ENCODE results near the gene SDK1.
"Not testable (repeated sequence)": the region's sequence is repeated elsewhere in the genome, so short reads cannot be mapped to it uniquely, and the experiment has no call there.

The SDK1 gene

DNA sequence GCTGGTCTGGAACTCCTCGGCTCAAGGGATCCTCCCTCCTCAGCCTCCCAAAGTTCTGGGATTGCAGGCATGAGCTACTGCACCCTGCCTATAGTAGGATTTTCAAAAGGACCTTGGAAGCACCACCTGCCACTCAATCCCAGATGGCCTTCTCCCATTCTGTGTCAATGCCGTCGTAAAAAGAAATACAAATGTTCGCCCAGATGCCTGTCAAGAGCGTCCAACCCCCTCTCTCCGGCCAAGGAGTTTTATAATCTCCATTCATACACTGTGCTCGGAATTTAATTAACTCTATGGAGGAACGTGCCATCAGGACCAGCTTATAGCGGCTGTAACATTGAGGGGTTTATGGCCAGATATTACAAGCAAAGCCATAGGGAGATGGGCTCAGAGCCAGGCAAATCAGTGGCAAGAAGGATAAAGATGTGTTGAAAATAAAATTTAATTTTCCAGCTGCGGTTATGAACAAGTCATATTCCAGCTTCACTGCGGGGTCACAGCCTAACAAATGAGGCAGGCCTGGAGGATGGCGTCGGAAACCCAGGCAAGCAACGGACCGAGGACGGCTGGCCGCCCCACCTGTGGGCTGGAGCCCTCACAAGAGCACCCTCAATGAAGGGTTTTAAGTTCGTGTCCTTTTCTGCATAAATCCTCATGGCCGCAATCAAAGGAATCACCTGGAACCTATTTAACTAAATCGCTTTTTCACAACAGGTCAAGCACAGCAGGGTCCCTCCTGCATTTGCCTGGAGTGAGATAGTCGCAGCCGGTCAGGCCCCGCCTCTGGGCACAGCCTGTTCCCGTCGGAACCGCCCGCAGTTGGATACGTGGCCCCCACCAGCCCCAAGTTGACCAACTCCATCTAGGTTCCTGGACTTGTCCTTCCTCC is 1006.5 kb downstream of the SDK1 start:
- FAIRE-seq: no peak

DNA sequence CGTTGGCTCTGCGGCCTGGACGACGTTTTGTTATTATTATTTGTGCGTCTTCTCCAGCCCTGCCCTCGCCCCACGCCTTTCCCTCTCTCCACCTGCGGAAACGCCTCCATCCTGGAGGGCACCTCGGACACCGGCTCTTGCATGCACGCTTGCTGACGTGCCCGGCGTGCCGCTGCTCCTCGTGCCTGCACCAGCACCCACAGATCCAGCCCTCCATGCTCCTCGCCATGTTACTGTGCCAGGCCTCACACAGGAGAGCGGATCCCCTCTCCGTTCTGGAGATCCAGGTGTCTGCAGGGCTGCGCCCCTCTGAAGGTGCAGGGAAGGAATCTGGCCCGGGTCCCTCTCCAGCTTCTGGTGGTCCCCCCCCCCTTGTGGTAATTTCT is 1007.1 kb downstream of the SDK1 start:
- FAIRE-seq: no peak

DNA sequence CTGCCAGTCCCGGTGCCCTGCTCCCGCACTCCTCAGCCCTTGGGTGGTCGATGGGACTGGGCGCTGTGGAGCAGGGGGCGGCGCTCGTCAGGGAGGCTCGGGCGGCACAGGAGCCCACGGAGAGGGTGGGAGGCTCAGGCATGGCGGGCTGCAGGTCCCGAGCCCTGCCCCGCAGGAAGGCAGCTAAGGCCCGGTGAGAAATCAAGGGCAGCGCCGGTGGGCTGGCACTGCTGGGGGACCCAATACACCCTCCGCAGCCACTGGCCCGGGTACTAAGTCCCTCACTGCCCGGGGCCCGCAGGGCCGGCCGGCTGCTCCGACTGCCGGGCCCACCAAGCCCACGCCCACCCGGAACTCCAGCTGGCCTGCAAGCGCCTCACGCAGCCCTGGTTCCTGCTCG is 1012.9 kb downstream of the SDK1 start:
- FAIRE-seq: not testable (repeated sequence)

DNA sequence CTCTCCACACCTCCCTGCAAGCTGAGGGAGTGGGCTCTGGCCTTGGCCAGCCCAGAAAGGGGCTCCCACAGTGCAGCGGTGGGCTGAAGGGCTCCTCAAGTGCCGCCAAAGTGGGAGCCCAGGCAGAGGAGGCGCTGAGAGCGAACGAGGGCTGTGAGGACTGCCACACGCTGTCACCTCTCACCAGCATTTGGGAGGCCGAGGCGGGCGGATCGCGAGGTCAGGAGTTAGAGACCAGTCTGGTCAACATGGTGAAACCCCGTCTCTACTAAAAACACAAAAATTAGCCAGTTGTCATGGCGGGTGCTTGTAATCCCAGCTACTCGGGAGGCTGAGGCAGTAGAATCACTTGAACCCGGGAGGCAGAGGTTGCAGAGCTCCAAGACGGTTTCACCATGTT is 1013.3 kb downstream of the SDK1 start:
- not testable (repeated sequence) for FAIRE-seq

Data from G401.6 (cell line).